ENCODE data around the gene ETFRF1.

GRCh38 chr12:25254271-25254880 is 59.3 kb downstream of the ETFRF1 start:
- TF ChIP-seq POLR2AphosphoS5 (IDR thresholded peaks at IDR 0.05) (no peak), CTCF (IDR thresholded peaks at IDR 0.05) (no peak), POLR2A (IDR thresholded peaks at IDR 0.05) (no peak)
